GM20431 (cell line): ENCODE results near the gene TMF1.

Experiments used
- in situ Hi-C: fragments of 300-500 bp; cut with MseI, MboI; formaldehyde crosslinking; loops from one replicate; pipeline ENCODE4 v1.15.0; 2020; ENCODE audit warnings: low sequenced_read_pairs; ENCODE audit not compliant: unreplicated experiment

Gene TMF1

DNA sequence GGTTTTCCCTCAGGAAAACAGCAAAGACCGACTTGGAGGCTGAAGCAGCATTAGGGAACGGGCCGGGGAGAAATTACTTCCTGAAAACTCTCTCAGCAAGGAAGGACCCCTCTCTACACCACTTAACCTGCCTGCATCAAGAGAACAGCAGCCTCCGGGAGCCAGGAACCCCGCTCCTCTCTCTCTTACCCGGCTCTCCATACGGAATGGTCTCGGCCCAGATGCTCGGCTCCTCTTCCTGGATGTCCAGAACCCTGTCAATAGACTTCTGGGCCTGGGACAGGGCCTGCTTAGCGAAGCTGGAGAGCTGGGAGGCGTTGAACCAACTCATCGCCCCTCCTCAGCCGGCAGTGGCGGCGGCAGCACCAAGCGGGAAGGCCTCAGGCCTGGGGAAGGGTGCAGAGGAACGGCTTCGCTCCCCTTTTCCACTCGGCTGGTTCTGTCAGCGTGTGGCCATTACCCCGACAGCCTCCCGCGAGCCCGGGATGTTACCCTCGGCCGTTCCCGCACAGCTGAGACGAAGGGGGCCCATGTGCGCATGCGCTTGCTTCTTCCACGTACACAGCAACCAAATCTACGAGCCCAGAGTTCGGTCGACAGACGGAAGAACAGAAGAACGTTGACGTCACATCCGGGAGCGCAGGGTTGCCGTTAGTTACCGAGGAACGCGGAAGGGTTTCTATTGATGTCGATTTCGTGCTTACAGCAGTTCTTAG, at the start of gene TMF1:
Gene TMF1, minus strand, starts transcription at position 578 of the 716 bp plus-strand sequence. Its CDS starts 247 bp downstream, at position 331.
- in situ Hi-C loops = no loop called here

- in situ Hi-C loops = no loop called here
Observed at GRCh38 chr3:69099576-69099975, 47.4 kb upstream of the TMF1 start.

- in situ Hi-C loops = no loop called here
Observed at GRCh38 chr3:69097407-69098086, 45.4 kb upstream of the TMF1 start.

- in situ Hi-C loops = no loop called here
Observed at GRCh38 chr3:69096299-69096698, 44.2 kb upstream of the TMF1 start.

GRCh38 chr3:69095636-69096035, 43.5 kb upstream of the TMF1 start:
- in situ Hi-C loops = no loop called here

DNA sequence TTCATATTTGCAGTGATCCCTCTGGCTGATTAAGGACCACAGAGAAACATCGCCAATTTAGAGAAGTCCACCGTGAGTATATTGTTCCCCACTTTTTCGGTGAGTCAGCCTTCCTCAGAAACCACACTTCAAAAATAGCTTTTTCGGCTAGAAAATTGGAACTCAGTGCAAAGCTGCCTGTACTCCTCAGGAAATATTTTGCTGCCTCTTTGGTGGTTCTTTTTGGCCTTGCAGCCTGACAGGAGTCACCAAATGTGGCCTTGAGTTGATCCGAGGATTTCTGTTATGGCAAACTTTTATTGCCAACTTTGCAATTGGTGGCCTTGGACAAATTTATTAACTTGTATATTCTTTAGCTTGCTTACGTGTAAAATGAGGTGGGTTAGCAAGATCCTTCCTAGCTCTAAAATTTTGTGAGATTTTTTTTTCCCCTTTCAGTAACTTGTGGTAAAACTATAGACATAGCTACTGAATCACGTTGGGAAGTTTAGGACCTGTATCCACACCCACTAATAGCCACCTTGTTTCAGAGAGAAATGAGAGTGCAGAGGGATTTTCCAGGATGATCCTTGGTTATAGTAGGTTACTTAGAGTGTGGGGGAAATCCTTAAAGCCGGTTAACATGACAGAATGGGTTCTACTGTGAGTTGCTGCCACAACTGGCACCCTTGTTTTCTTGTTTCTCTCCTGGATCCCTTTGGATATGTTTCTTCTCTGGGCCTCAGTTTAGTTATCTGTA, 42.5 kb upstream of the TMF1 start:
- in situ Hi-C loops = no loop called here

DNA sequence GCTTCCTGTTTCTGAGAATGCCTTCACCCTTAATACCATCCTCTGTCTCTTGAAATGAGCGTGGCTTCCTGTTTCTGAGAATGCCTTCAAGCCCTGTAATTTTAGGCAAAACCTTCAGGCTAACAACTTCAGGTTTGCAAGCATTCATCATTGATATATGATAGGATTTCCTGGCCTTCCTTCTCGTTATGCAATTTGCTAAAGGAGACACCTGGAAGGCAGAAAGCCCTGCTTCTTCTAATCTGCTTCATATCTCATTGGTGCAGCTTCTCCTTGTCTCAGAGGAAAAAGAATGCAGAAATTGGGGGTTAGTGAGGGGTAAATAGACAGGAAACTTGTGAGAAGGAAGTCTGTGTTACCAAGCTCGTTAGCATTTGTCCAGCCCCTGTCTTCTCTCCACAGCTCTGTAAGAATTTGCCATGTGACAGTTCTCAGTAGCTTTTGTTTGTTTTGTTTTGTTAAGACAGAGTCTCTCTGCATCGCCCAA, 39.9 kb upstream of the TMF1 start:
- in situ Hi-C loops = no loop called here

- in situ Hi-C loops = no loop called here
Observed at GRCh38 chr3:69091389-69092029, 39.4 kb upstream of the TMF1 start.

DNA sequence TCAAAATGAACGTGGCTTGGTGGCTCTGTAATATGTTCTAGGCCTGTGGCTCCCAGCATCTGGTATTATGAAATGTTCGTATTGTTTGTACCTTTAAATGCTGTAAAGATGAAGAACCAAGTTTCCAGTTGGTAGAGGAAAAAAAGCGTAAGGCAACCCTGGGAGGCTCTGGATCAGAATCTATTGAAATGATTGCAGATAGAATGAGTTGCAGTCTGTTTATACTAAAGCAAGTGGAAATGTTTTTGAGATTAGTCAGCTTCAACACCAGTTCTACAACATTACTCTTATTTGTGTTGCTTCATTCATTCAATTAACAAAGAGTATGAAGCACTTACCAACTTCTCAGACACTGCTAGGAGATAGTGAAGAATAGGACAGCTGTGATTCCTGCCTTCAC, 37.9 kb upstream of the TMF1 start:
- in situ Hi-C loops = no loop called here

GRCh38 chr3:69088063-69088462, 35.9 kb upstream of the TMF1 start:
- in situ Hi-C loops = no loop called here

- in situ Hi-C loops = no loop called here
Observed at GRCh38 chr3:69087030-69087791, 35.1 kb upstream of the TMF1 start.

DNA sequence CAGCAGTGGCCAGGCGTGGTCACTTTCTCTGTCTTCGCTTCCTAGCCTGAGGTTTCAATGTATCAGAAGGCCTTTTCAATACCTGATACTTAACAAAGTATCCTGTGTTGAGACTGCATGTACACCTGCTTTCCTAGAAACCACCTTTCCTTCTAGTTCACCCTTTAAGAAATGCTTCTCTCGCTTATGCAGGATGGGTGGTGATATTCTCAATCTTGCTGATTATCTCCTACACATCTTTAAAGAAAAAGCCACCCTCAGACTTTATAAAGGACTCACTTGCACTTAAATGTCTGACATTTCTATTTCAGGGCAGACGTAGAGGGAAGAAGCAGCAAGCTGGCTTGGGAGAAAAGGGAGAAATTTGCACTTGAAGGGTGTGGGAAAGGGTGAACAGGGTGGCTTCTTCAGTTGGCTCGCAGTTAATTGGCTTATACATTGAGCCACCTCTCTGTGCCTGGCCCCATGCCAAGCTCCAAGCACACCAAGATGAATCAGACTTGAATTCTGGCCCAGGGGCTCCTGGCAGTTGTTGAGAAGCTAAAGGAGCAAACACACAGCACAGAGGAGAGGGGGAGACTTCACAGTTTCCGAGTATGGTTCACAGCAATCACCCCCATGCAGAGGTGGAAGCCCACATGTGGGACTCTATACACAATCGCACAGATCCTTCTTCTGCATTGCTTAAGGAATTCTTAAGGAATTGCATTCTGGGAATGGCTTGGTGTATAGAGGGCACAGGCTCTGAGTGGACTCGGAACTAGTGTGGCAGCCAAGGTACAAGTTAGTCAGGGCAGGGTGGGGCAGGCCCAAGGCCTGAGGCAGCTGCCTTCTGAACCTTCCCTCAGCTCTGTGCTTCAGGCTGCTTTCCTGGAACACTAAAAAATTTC, 33.9 kb upstream of the TMF1 start:
- in situ Hi-C loops = no loop called here

DNA sequence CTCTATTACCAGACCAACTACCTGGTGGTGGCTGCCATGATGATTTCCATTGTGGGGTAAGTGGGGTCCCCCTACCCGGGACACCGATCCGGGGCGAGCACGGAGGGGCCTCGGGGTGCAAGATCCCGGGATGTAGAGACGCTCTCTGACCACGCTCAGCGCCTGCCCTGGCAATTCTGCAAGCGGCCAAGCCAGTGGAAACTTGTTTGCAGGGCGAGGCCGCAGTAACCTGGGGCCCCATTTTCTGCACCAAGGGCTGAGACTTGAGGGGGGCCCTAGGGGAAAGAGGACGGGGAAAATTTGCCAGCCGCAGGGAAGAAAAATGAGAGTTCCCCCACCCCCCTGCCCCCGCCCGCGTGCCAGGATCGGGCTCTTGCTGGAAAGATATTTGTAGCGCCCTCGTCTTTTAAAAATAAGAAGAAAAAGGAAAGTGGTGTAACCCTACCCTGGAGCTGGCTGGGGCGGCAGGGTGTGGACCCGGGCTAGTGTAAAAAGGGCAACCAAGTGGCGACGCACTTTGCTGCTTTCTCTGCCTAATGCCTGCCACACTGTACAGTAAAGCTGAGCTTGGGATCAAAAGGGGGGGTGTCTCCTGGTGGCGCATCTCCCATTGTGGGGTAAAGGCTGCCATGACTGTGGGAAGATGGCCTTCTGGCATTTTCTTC, 33.2 kb upstream of the TMF1 start:
- in situ Hi-C loops = no loop called here

- in situ Hi-C loops = no loop called here
Observed at GRCh38 chr3:69084326-69085167, 32.4 kb upstream of the TMF1 start, which contains the start of gene ARL6IP5. ARL6IP5 (plus strand) TSS chr3:69084937; CDS start chr3:69085048, 111 bp downstream.

DNA sequence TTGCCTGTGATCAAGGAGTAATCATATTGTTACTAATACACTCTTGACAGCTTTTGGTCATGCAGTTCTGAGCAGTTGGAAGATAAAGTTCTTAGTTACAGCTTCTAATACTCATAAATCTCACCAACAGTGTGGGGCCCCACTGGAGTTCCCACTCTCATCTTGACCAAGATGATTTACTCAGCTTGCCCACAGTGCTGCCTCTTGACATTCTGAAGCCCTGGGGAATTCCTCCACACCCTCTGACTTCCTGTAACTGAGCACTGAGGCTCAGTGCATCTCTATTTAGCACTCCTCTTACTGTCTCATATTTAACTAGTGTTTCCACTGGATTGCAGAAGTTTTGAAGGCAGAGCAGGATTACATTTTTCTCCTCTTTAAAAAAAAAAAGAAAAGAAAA, 30.7 kb upstream of the TMF1 start:
- in situ Hi-C loops = no loop called here

- in situ Hi-C loops = no loop called here
Observed at GRCh38 chr3:69082361-69082760, 30.2 kb upstream of the TMF1 start.

DNA sequence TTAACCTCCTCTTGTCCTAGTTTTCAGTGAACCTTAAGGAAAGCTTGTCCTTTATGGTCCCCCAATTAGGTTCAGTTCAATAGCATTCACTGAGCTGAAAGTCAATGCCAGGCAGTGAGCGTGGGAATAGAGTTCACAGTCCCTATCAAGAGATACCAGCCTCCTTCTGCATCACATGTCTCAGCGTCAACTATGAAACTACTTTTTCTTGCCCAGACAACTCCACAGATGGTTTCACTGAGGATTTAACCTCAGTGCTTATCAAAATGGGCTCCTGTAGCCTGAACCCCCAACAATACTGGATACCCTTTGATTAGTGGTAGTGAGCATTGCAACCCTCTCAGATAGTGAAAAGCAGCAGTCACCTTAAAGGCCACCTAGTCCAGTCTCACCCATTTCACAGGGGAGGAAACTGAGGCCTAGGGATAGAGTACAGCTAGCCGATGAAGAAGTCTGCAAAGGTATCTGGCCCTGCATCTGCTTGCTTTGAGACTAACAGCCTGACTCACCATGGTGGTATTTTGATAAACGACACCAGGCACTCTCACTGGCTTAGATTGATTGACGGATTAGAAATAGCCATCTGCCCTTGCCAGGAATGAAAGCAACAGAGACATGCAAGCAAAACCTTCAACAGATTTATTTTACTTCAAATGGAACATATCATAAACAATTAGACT, 29.6 kb upstream of the TMF1 start:
- in situ Hi-C loops = no loop called here
